NCI-H82 treated with DMSO at 0.1 percent for 48 hours (cell line): ENCODE measurements around the gene GPR160.
"Not testable (repeated sequence)": the region's sequence is repeated elsewhere in the genome, so short reads cannot be mapped to it uniquely, and the experiment has no call there.

Experiments used
- DNase-seq: peaks from one replicate; lab custom pipeline; 2025; ENCODE audit not compliant: unreplicated experiment; lab: John Stamatoyannopoulos, UW

GPR160 gene

GRCh38 chr3:170109579-170110293, 71.9 kb downstream of the GPR160 start:
- no peak for DNase-seq

- no peak for DNase-seq
Observed at GRCh38 chr3:170111147-170111771, 73.5 kb downstream of the GPR160 start.

- not testable (repeated sequence) for DNase-seq
Observed at GRCh38 chr3:170114165-170114564, 76.4 kb downstream of the GPR160 start.

GRCh38 chr3:170117134-170117533, 79.3 kb downstream of the GPR160 start:
- no peak for DNase-seq

- peak; percentile 19 for DNase-seq
Observed at GRCh38 chr3:170128259-170128976, 90.6 kb downstream of the GPR160 start.

GRCh38 chr3:170128977-170129431, 91.2 kb downstream of the GPR160 start:
- no peak for DNase-seq

- DNase-seq: no peak
Observed at GRCh38 chr3:170130532-170130931, 92.7 kb downstream of the GPR160 start.

GRCh38 chr3:170132335-170132734, 94.5 kb downstream of the GPR160 start:
- DNase-seq: no peak
